Astrocyte of the spinal cord (primary cell): ENCODE data around the gene SPPL3.
A peak's percentile ranks its signal among the peaks of the same experiment; 100 is the strongest.

Experiments
- DNase-seq: peaks from one replicate; pipeline ENCODE4 v3.0.0; 2011; ENCODE audit warnings: low read depth, low spot score
- H3K4me3 ChIP-seq: 2 replicates; pipeline ENCODE4 v1.5.1; 2011; ENCODE audit warnings: low read depth, mild to moderate bottlenecking, low read length, moderate library complexity
- CTCF ChIP-seq: IDR thresholded peaks from 2 replicates; pipeline ENCODE4 v1.5.1; 2012; ENCODE audit warnings: low read depth, mild to moderate bottlenecking, low read length, inconsistent platforms
- in situ Hi-C: cut with HindIII; loops from 2 replicates; pipeline ENCODE4 v1.10.0; 2017; ENCODE audit warnings: low sequenced_read_pairs

Gene SPPL3

DNA sequence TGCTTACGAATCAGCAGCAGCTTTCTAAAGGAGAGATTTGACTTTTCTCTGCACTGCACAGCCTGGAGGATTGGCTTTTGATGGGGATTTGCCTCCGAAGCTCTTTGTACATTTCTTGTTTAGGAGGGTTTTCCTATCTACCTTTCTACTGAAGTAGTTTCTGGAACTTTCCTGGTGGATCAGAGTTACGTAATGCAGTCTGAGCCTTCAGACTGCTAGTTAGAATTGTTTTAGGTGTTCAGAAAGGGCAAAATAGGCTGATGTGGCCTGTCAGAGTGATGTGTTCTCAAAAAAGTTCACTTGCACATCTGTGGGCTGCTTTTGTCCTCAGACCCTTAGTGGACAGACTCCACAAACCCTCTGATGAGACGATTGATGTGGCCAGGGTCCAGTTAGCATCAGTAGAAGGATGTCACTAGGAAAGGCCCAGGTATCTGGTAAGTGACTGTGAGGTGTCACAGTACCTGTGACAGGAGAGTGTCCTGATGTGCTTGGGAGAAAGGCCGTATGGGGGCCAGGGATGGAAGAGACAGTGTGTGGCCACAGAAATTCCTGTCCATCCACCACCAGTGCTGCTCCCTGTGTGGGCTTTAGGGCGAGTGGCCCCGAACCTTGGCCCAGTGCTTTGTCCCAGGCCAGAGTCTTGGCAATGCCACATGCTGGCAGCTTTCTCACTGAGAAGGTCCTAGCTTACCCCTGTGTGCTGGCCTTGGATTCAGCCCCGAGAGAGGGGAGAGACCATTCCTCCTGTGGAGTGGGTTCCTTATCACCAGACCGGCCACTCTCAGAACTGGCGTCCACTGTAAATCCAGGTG is 183.0 kb downstream of the SPPL3 start:
- DNase-seq = no peak
- TF ChIP-seq CTCF = no peak
- H3K4me3 ChIP-seq = no peak overlapping the region
- in situ Hi-C loops = no loop called here

- in situ Hi-C loops = no loop called here
- TF ChIP-seq CTCF = no peak
- no peak overlapping the region for H3K4me3 ChIP-seq
- peak; percentile 58 for DNase-seq
Measured at GRCh38 chr12:120720234-120720986, 183.7 kb downstream of the SPPL3 start.

GRCh38 chr12:120719496-120720233 is 184.5 kb downstream of the SPPL3 start:
- no peak for TF ChIP-seq CTCF
- H3K4me3 ChIP-seq = no peak overlapping the region
- DNase-seq = no peak
- in situ Hi-C loops = no loop called here

GRCh38 chr12:120719072-120719471 is 185.1 kb downstream of the SPPL3 start:
- no peak overlapping the region for H3K4me3 ChIP-seq
- no peak for TF ChIP-seq CTCF
- in situ Hi-C loops = no loop called here
- DNase-seq = no peak

DNA sequence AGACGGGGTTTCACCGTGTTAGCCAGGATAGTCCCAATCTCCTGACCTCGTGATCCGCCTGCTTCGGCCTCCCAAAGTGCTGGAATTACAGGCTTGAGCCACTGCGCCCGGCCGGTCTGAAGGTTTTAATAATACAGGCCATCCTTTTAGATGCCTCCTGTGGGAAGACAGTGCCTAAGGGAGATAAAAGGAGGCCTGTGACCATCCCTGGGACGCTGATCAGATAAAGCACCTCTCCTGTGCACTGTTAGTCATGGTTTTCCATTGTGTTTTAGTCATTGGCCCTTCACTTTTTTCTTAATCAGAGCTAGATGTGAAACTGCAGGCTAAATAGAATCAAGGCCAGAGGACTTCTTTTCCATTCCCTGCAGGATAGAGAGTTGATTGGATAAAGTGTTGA is 186.1 kb downstream of the SPPL3 start:
- no peak for DNase-seq
- TF ChIP-seq CTCF = no peak
- no peak overlapping the region for H3K4me3 ChIP-seq
- in situ Hi-C loops = no loop called here

DNA sequence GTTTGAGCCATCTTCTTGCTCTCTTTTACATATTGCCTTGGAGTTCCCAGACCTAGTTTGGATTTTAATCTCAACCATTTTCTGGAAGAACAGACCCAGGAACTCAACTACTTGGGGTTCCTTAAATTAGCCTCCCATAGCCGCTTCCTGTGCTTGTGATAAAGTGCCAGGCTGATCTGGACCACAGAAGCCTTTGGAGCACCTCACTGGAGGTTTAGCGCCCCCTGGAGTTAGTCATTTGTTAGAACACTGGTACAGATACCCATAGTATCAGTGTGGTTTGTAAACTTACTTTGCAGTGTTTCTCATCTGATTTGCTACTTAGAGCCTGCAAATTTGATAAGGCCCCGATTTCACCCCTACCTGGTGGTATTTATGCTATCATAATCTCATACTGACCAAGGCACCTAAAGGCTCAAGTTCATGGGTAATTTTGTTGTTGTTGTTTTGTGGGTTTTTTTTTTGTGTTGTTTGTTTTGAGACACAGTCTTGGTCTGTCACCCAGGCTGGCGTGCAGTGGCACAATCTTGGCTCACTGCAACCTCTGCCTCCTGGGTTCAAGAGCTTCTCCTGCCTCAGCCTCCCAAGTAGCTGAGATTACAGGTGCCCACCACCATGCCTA is 190.2 kb downstream of the SPPL3 start:
- H3K4me3 ChIP-seq = no peak overlapping the region
- in situ Hi-C loops = no loop called here
- TF ChIP-seq CTCF = peak; percentile 81
- peak; percentile 74 for DNase-seq
